NCI-H2196 treated with DMSO at 0.1 percent for 48 hours (cell line): ENCODE results near the gene TNFRSF14.
"Not testable (repeated sequence)": the region's sequence is repeated elsewhere in the genome, so short reads cannot be mapped to it uniquely, and the experiment has no call there.

Experiments
- DNase-seq: peaks from one replicate; lab custom pipeline; 2025; ENCODE audit not compliant: unreplicated experiment; lab: John Stamatoyannopoulos, UW

Gene TNFRSF14

DNA sequence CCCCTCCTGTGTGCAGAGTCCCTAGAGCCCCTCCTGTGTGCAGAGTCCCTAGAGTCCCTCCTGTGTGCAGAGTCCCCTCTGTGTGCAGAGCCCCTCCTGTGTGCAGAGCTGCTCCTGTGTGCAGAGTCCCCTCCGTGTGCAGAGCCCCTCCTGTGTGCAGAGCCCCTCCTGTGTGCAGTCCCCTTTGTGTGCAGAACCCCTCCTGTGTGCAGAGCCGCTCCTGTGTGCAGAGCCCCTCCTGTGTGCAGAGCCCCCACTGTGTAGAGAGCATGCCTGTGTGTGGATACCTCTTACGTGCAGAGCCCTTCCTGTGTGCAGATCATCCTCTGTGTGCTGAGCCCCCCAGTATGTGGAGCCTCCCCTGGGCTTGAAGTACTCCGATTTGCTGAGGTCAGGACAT is 17.8 kb upstream of the TNFRSF14 start:
- no peak for DNase-seq

DNA sequence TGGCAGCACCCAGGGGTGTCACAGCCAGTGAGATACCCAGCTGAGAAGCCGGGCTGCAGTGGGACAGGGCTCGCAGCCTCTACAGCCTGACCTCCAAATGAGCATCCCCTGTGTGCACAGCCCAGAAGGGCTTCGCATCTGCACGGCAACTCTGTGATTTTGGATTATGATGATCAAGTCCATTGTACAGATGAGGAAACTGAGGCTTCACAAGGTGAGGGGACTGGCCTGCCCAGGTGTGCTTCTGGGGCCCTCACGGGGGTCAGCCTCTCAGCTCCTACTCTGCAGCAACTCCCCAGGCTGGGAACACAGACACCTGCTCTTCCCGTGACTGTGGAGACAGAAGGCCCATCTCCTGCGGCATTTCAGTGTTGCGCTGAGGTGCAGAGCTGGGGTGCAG is 17.3 kb upstream of the TNFRSF14 start:
- DNase-seq = no peak

DNA sequence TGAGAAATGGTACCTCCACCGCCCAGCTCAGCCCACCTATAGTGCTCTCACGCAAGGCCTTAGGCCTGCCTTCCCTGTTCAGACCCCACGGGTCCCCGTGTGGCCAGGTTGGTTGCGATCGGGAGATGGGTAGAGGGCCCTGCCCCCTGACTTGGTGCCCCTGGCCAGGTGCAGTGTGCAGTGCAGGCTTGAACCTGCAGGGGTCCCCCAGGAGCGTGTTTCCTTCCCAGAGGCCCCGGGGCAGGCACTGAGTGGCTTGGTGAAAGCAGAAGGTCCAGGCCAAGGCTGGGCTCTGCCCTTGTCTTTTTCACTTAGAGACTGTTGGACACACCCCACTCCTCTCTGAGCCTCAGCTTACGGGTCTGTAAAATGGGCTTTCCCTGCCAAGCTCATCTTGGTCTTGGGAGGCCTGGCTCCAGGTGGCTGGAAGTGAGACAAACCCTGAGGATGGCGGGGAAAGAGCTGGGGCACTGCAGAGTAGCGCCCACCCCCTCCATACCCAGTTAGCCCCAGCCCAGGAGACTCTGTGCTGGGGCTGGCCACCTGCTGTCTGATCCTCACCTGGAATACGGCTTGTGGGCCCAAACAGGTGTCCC is 16.8 kb upstream of the TNFRSF14 start:
- no peak for DNase-seq

DNA sequence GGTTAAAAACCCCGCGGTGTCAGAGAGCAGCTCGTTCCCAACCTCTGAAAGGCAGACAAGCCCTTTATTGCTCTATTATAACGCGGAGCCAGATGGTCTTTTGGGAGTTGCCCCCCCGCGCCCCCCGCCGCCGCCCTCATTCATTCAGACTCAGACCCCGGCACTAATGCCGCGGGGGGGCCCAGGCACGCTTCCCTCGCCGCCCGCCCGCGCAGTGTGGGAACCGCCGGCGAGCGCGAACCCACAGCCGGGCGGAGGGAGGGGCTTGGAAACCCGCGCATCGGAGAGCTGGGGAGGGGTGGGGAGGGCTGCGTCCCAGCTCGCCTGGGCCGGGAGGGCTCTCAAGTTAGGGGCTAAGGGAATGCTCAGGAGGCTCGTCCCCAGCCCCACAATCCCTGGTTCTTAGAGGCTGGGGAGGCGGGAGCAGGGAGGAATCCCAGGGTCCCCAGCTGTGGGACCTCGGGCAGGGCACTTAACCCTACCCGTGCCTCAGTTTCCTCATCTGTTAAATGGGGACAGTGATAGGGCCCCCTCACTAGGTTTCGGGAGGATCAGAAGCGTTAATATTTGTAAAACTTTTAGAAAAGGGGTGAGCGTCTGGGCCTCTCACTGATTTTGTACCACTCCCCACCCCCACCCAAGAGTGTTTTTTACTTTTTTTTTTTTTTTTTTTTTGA is 15.2 kb upstream of the TNFRSF14 start:
- DNase-seq = no peak

DNA sequence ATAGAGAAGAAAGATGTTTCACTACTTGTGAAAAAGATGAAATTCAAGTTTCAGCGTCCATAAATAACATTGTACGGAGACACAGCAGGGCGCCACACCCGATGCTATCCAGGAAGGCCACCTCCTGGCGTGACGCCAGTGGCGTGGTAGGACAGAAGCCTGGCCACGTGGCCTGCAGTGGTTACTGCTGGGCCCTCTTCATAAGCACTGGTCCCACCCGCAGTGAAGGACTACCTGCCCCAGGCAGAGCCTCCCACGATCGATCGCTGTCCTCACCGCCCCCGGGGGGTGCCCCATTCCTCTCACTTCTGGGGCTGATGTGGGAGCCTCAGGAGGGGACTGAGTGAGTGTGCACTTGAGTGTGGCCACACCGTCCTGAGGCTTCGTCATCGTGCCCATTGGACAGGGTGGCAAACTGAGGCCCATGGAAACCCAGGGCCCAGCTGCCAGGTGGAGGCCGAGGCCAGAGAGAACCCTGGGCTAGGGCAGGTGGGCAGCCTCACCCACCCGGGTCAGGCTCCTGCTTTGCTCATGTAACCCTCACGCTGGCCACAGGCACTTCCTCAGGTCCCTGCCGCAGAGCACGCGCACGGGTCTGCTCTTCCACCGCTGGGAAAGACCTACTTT is 14.4 kb upstream of the TNFRSF14 start:
- DNase-seq = no peak

DNA sequence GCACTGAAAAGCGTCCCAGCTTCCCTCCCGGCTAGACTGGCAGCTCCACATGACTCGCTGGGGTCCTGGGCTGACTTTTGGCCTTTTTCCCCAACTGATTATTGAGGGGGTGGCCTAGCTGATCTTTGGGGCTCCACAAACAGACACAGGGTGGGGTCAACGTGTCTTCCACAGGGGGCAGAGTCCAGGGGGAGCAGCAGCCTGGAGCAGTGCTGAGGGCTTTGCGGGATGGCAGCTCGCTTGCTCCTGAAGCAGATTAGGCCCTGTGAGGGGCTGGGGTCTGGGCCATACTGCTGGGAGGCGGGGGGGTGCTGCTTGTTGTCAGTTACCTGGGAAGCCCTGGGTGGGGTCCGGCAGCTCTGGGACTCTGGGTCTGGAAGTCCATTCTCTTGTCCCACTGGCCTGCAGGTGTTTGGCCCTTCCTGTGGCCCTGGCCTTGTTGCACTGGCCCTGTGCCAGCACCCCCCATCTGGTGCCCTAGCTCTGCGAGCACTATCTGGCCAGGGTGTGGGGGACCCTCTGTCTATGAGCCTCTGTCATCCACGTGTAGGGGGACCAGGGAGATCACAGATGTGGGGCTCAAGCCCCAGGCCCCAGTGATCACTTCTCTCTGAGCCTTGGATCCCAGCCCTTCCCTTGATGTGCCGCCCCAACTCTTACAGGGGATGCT is 13.8 kb upstream of the TNFRSF14 start:
- no peak for DNase-seq

DNA sequence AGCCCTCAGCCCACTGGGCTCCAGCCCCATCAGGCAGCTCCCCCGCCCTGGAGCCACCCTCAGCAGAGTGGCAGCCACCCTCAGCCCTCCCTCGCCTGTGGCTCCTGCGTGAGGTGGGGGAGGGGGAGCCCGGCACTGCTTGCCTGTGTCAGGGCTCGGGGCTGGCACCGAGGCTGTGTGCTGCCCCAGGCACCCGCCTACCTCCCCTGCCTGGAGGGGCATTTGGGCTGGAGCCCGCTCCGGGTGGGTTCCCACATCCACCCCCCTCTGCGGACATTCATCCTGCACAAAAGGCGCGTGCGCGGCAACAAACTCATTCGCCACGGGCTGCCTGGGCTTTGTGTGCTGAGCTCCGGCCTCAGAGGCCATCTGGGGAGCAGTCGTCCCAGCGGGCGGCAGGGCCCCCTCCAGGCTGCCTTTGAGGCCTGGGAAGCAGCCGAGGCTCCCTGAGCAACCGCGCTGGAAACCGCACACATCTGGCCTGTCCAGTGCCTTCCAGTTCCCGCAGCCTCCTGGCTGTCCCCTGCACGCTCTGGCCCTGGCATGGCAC is 12.6 kb upstream of the TNFRSF14 start:
- no peak for DNase-seq

DNA sequence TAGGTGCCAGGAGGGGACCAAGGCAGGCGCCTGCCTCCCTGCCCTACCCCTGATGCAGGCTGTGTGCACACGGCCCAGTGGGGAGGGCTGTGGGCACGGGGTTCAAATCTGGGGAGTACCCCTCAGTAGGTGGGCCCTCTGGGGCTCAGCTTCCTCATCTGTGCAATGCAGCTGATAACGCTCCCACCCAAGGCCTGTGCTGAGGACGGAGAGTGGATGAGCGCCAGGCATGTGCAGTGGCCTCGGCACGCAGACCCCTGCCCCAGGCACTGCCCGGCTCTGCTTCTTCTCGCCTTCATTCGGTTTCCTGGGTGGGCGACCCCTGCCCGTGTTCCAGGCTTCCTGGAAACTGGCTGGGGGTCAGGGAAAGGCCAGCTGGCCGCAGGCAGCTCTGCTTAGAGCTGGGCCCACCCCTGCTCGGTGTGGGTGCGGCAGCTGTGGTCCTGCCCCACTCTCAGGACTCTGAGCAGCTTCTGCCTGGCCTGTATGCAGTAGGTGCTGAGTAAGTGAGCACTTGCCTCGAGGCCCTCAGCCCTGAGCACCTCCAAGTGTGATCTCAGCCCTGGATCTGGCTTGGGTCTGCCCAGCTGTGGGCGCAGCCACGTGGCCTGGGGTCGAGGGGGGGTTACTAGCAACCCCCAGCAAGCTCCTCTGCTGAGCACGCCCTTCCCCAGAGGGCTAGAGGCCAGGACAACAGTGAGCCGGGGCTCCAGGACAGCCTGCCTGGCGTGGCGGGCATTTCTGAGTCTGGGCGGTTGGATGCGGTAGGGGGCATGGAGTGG is 11.9 kb upstream of the TNFRSF14 start:
- DNase-seq = no peak

DNA sequence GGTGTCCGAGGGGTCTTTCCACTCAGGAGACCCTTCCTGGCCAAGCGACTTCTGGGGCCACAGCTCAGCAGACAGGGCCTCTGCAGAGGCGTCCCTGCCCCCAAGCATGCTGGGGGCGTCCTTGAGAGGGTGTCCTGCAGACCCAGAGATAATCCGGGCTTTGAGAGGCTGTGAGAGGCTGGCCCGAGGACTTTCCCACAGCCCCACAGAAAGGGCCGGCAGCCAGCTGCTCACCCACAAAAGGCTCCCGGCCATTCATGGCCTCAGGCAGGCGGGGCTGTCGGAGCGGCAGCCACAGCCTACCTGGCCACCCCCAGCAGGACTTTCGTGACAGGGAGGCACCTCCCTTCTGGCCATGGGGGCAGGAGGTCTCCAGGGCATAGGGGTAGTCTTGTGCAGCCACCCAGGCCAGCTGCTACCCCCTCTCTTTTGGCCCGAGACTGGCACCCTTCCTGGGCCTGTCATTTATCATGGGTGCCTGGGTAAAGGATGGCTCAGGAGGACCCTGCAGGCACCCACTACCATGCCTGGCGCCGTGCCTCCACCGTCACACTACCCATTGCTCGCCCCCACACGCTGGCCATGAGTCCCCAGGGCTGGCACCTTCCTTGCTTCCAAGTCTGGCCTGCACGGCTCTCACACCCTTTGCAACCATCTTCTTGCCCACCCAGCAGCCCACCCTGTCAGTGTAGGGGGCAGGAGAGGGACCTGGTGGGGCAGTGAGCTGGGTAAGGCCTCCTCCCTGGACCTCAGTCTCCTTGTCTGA is 11.1 kb upstream of the TNFRSF14 start:
- no peak for DNase-seq

DNA sequence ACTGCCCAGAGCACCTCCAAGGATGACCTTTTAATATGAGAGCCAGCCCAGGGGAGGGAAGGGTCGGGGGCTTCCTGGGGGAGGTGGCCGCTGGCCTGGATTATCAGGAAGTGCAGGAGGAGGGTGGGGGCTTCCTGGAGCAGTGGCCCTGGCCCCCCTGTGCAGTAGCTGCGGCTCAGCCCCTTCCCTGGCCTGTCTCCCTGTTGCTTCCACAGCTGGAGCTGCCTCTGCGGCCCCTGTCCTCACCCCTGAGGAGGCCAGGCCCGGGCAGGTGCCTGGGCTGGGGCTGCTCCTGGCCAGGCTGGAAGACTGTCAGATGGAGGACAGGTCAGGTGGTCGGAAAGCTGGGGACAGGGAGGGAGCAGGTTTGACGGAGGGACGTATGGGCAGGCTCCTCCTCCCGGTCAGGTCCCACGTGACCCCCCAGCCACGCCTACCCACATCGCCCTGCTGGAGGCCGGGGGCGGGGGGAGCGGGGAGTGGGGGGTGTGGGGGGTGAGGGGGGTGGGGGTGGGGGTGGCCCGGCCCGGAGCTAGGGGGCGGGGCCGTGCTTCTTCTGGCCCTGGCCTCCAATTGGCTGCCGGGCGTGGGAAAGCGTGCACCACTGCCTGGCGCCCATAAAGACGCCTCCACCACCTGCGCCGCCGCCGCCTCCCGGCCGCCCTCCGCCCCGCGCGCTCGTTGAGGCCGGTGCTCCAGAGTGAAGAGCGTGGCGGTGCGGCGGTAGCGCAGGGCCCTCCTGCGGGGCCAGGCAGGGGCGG is 10.2 kb upstream of the TNFRSF14 start:
- peak; percentile 99 for DNase-seq

DNA sequence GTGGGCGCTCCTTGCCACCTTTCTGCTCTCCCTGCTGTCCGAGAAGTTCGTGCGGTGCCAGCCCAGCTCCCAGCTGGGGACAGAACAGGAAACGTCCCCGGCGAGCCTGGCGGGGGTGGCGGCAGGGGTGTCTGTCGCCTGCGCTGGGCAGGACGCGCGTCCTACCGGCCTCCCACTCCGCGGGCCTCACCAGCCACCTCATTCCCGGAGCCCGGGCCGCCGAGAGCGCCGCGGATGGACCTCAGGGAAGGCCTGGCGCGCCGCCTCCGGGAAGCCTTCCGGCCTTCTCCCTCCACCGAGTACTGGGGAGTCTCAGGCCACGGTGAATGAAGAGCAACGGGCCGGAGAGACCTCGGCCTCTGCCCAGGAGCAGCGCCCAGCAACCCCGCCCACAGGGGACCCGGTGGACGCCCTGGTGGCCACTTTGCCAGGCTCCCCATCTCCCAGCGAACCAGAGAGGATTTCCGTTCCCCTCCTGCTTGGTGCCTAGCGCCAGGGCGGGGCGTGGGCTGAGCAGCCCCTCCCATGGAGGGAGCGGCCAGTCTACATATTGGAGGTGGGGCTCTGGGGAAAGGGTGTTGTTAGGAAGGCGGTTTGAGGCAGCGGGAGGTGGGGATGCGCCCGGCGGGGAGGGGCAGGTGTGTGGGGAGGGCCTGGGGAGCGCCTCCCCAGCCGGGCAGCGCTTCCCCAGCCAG is 9.5 kb upstream of the TNFRSF14 start:
- peak; percentile 91 for DNase-seq

DNA sequence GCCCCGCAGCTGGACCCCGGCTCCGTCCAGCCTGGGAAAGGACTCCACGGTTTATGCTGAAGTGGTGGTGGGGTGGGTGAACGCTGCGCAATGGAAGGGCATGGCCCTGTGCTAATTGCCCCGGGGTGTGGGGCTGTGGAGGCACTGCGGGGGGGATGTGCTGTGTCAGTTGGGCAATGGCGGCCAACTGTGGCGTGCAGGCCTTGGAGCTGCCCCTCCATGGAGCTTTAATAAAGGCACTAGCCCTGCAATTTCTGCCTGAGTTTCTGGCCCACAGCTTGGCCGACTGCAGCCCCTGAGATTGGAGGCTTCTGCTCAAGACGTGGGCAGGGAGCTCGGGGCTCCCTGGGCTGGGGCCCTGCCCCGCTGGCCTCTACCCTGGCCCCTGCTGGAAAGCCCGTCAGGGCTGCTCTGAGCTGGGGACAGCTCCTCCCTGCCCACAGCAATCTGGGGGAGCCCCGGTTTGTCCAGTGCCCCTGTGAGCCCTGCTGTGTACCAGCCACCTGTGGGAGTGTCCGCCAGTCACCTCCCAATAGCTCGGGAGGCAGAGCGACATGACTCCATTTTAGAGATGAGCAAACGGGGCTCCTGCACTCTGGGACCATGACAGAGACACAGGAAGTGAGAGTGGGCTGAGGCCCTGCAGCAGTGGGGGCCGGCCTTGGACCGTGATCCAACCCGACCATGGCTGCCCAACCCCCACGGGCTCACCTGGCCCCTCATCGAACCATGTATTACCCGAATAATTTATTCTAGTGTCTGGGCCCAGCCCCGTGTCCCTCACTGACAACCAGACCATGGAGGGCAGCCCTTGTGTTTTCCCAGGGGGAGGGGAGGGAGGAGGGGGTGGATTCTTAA is 8.7 kb upstream of the TNFRSF14 start:
- no peak for DNase-seq

DNA sequence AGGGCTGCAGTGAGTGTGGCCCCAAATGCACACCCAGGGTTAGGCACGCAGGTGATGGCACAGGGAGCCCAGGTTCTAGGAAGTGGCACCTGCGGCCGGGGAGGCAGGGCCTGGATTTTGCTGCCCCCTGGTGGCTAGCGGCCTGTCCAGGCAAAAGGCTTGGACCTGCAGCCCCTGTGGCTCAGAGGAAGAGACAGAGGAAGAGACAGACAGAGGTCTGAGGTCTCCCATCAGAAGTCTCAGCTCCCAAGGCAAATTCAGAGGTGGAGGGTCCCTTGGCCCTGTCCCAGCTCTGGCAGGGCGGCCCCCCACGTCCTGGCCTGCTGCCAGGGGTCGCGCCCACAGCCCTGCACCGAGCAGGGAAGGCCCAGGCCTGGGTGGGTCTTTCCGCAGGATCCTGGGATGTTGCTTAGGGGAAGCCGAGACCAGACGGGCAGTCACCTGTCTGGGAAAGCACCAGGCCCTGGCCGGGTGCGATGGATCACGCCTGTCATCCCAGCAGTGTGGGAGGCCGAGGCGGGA is 8.0 kb upstream of the TNFRSF14 start:
- peak; percentile 78 for DNase-seq

DNA sequence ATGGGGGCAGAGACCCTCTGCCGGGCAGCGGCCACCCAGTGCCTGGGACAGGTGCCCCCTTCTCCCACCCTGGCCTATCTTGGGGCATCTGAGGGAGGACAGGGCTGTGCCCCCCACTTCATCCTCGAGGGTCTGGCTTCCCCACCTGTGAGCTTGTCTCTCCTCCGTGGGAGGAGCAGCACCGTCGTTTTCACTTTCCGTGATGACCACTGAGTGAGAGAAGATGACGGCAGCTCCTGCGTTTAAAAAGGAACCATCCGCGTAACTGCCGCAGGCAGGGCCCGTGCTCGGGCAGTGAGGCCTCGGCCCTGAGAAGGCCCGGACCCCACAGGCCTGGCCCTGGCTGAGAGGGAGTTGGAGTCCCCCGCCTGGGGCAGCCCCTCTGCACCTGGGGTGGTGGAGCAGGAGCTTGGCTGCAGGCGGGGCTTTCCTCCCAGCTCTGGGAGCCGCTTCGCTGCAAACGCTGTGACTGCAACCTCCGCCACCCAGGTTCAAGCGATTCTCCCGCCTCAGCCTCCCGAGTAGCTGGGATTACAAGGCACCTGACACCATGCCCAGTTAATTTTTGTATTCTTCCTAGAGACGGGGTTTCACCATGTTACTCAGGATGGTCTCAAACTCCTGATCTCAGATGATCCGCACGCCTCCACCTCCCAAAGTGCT is 6.7 kb upstream of the TNFRSF14 start:
- not testable (repeated sequence) for DNase-seq

DNA sequence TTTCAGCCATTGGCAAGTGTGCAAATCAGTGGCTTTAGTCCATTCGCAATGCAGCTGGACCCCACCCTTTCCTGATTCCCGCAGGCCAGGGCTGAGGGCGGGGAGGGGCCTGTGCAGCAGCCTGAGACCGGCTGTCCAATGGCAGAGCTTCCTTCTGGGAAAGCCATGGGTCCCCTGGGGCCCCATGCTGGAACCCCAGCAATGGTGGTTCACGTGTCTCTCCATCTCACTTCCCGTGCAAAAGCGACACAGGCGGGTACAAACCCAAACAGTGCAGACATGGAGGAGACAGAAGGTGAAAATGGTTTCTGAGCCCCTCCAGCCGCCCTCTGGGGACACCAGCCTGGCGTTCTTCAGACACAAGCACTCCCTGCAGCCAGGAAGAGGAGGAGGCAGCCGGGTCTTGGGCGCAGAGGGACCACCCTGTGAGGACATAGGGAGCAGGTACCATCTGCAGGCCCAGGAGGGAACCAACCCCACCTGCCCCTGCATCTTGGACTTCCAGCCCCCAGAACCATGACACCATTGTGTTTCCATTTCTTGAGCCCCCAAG is 5.8 kb upstream of the TNFRSF14 start:
- DNase-seq = not testable (repeated sequence)

DNA sequence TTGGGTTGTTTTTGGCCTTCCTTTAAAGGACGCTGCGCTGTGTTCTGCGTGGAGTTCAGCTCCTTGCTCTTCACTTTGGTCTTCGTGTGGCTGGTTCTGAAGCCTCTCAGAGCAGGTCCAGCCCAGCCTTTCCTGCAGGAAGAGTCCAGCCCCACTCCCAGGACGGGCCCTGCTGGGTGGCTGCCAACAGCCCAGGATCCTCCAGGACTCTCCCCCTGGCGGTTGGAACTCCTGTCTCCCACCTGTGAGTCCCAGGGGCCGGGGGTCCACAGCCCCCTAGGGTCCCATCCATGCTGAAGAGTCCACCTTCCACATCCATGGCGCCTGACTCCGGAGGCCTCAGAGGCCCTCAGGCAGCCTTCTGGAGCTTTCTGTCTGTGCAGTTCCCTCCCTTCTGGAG is 4.6 kb upstream of the TNFRSF14 start:
- not testable (repeated sequence) for DNase-seq

DNA sequence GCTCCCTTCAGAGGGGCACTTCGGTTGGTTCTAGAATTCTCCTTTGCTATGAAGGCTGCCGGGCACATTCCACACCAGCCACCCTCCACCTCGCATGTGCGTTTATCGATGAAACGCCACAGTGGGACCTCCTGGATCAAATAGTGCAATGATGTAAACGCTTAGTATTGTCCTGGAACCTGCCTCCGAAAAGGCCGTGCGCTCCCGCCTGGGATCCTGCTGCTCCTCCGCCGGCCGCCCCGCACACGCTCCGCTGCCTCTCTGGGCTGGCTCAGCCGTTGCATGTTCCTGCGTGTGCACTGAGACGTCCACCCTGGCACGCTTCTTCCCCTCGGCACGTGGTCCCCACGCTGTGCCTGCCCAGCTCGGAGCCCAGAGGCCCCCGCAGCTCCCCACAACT is 4.0 kb upstream of the TNFRSF14 start:
- DNase-seq = no peak
